Thyroid gland (tissue), 4 donors: ENCODE measurements around the gene JAKMIP2.

ENCODE experiments used
- POLR2A ChIP-seq, 2 donors: fragments of 450-650 bp; IDR thresholded peaks; one replicate each; pipeline ENCODE4 v1.6.1; 2017; ENCODE audit warnings: antibody characterized with exemption in 2 of 2, mild to moderate bottlenecking in 2 of 2, moderate library complexity in 1 of 2
- TF ChIP-seq, protein P1 (sequence below), 6 experiments: fragments of 200-600 bp in 3 of 6; fragments of 450-650 bp in 3 of 6; sonication (generic) in 3 of 6; IDR thresholded peaks; one replicate each; pipeline ENCODE4 v1.5.1; 2016 to 2019; ENCODE audit warnings: antibody characterized with exemption in 6 of 6, mild to moderate bottlenecking in 2 of 6, inconsistent platforms in 1 of 6, moderate library complexity in 1 of 6

DNA sequence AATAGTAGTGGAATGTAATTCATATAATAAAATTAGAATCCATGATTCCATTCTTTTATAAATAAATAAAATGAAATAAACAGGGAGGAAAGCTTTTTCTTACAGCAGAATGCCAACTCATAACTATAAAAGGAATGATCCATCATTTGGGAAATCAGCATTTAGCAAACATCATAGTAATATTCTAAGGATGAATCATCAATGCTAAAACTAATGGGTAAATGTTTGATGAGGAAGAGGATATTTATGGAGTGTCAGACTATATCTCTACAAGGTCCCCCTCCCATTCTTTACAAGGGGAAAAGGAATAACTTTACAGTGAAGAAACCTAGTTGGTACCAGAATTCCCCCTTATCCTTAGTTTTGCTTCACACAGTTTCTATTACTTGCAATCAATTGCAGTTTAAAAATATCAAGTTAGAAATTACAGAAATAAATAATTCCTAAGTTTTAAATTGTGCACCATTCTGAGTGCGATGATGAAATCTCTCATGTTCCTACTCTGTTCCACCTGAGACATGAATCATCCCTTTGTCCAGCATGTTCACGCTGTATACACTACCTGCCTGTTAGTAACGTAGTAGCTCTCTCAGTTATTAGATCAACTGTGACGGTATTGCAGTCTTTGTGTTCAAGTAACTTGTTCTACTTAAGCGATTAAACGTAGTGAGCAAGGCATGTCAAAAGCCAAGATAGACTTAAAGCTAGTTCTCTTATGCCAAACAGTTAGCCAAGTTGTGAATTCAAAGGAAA is 14.2 kb upstream of the JAKMIP2 start:
- TF ChIP-seq POLR2A (IDR thresholded peaks at IDR 0.05), result no peak
- TF ChIP-seq, protein P1, sequence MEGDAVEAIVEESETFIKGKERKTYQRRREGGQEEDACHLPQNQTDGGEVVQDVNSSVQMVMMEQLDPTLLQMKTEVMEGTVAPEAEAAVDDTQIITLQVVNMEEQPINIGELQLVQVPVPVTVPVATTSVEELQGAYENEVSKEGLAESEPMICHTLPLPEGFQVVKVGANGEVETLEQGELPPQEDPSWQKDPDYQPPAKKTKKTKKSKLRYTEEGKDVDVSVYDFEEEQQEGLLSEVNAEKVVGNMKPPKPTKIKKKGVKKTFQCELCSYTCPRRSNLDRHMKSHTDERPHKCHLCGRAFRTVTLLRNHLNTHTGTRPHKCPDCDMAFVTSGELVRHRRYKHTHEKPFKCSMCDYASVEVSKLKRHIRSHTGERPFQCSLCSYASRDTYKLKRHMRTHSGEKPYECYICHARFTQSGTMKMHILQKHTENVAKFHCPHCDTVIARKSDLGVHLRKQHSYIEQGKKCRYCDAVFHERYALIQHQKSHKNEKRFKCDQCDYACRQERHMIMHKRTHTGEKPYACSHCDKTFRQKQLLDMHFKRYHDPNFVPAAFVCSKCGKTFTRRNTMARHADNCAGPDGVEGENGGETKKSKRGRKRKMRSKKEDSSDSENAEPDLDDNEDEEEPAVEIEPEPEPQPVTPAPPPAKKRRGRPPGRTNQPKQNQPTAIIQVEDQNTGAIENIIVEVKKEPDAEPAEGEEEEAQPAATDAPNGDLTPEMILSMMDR (IDR thresholded peaks at IDR 0.05), result no peak
